ENCODE measurements around the gene NHSL1. TPM values are rescaled to one million over a fixed set of nuclear protein-coding genes. Genes with fewer than 3 reads are reported as not detected.

The NHSL1 gene
- total RNA-seq, 1 experiment from 2014 or later: 8.7 TPM

- H3K9me3 ChIP-seq: no peaks in the 10 kb centered on the region
- no peaks in the 10 kb centered on the region for H3K27me3 ChIP-seq
- no peak overlapping the region for H3K4me3 ChIP-seq
- H3K36me3 ChIP-seq: no peaks in the 10 kb centered on the region; the same call in 1 of the 2 replicates
- no peak for DNase-seq
These were observed 12.8 kb downstream of the NHSL1 start for GRCh38 chr6:138486249-138487101.

GRCh38 chr6:138485586-138486248 lies 13.6 kb downstream of the NHSL1 start:
- no peaks in the 10 kb centered on the region; the same call in 1 of the 2 replicates for H3K36me3 ChIP-seq
- no peak overlapping the region for H3K4me3 ChIP-seq
- no peak for DNase-seq
- no peaks in the 10 kb centered on the region for H3K9me3 ChIP-seq
- no peaks in the 10 kb centered on the region for H3K27me3 ChIP-seq

- Histone ChIP-seq H3K27me3 (no peaks in the 10 kb centered on the region), H3K9me3 (no peaks in the 10 kb centered on the region), H3K4me3 (no peak overlapping the region), H3K36me3 (no peaks in the 10 kb centered on the region; the same call in 1 of the 2 replicates)
- DNase-seq: no peak
These were observed 14.2 kb downstream of the NHSL1 start for GRCh38 chr6:138485005-138485545.

GRCh38 chr6:138484018-138484731 lies 15.1 kb downstream of the NHSL1 start:
- H3K27me3 ChIP-seq: no peaks in the 10 kb centered on the region
- H3K9me3 ChIP-seq: no peaks in the 10 kb centered on the region
- H3K36me3 ChIP-seq: no peaks in the 10 kb centered on the region; the same call in 1 of the 2 replicates
- no peak overlapping the region for H3K4me3 ChIP-seq
- no peak for DNase-seq

DNA sequence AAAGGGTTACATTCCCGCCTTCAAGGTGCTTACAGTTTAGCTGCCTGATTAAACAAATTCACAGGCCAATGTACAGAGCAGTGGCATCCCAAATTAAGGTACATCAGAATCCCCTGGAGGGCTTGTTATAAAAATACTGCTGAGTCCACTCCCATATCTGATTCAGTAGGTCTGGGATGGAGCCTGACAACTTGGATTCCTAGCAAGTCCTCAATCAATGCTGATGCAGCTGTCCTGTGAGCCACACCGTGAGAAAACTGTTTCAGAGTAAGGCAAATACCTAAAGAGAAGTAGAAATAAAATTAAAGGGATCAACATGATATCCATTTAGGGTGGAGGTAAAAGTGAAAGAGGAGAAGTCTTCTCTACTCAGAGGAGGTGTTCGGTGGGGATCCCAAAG lies 16.5 kb downstream of the NHSL1 start:
- H3K27me3 ChIP-seq: no peaks in the 10 kb centered on the region
- no peaks in the 10 kb centered on the region for H3K9me3 ChIP-seq
- no peak for DNase-seq
- H3K36me3 ChIP-seq: no peaks in the 10 kb centered on the region; the same call in 1 of the 2 replicates
- H3K4me3 ChIP-seq: no peak overlapping the region

DNA sequence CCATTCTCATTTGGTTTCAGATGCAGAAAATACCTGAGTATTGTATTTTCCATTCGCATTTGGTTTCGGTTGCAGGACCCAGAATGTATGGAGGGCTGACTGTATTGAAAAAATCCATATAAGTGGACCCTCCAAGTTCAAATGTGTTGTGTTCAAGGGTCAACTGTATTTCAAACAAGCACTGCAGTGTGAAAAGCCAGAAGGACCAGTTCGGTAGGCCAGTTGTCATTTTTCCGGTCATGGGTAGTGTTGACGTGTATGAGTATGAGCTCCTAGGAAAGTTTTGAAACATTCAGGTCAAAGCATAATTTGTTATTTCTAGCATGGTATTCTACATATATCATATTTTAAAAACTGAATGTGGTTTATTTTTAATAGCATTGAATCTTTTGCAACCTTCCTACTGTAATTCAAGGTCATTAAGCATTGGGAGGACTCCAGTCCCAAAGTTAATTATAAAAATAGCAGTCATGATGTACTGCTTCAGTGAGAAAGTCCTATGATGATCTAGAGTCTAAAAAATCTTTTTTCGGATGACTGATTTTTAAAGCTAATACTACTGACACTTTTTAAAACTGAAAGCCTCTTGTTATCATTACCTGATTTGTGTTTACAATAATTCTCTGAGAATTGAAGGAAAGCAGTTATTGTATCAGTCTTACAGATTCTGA lies 18.9 kb downstream of the NHSL1 start:
- Histone ChIP-seq H3K36me3 (no peaks in the 10 kb centered on the region; the same call in 1 of the 2 replicates), H3K4me3 (no peak overlapping the region), H3K9me3 (no peaks in the 10 kb centered on the region), H3K27me3 (no peaks in the 10 kb centered on the region)
- DNase-seq: no peak

- Histone ChIP-seq H3K9me3 (no peaks in the 10 kb centered on the region), H3K36me3 (no peaks in the 10 kb centered on the region; the same call in 1 of the 2 replicates), H3K27me3 (no peaks in the 10 kb centered on the region), H3K4me3 (no peak overlapping the region)
- no peak for DNase-seq
These were observed 21.3 kb downstream of the NHSL1 start for GRCh38 chr6:138477913-138478539.

DNA sequence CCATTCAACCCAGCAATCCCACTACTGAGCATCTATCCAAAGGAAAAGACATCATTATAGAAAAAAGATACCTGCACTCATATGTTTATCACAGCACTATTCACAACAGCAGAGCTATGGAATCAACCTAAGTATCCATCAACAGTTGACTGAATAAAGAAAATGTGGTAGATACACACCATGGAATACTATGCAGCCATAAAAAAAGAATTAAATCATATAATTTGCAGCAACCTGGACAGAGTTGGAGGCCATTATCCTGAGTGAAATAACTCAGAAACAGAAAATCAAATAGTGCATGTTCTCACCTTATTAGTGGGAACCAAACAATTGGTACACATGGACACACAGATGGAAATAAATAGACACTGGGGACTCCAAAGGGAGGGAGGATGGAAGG lies 23.2 kb downstream of the NHSL1 start:
- H3K4me3 ChIP-seq: no peak overlapping the region
- no peak for DNase-seq
- H3K27me3 ChIP-seq: no peaks in the 10 kb centered on the region
- no peaks in the 10 kb centered on the region; the same call in 1 of the 2 replicates for H3K36me3 ChIP-seq
- no peaks in the 10 kb centered on the region for H3K9me3 ChIP-seq

GRCh38 chr6:138473144-138473543 lies 26.1 kb downstream of the NHSL1 start:
- Histone ChIP-seq H3K27me3 (no peaks in the 10 kb centered on the region), H3K9me3 (no peaks in the 10 kb centered on the region), H3K36me3 (no peaks in the 10 kb centered on the region; the same call in 1 of the 2 replicates), H3K4me3 (no peak overlapping the region)
- DNase-seq: no peak

DNA sequence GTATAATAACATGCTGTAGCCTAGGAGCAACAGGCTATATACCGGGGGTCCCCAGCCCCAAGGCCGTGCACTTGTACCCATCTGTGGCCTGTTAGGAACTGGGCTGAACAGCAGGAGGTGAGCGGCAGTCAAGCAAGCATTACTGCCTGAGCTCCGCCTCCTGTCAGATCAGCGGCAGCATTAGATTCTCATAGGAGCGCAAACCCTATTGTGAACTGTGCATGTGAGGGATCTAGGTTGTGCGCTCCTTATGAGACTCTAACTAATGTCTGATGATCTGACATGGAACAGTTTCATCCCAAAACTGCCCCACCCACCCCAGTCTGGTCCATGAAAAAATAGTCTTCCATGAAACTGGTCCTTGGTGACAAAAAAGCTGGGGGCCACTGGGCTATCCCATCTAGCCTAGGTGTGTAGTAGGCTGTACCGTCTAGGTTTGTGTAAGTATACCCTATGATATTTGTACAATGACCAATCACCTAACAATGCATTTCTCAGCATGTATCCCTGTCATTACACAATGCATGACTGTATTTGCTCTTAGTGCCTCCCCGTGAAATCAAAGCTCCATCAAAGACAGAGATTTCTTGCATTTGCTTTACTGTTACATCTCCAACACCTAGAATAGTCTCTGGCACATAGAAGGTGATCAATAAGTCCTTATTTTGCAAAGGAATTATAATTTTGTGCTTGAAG lies 30.8 kb downstream of the NHSL1 start:
- Histone ChIP-seq H3K9me3 (no peaks in the 10 kb centered on the region), H3K27me3 (no peaks in the 10 kb centered on the region; the same call in 1 of the 2 replicates), H3K4me3 (no peak overlapping the region), H3K36me3 (peaks cover 7% of the 10 kb centered on the region)
- no peak for DNase-seq

DNA sequence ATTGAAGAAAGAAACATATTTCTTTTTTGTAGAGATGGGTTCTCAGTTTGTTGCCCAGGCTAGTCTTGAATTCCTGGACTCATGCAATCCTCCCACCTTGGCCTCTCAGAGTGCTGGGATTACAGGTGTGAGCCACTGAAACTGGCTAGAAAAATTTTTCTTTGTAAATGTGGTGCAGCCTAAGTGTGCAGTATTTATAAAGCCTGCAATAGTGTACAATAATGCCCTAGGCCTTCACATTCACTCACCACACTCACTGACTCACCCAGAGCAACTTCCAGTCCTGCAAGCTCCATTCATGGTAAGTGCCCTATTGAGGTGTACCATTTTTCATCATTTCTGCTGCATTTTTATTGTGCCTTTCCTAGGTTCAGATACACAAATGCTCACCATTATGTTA lies 31.4 kb downstream of the NHSL1 start:
- Histone ChIP-seq H3K27me3 (no peaks in the 10 kb centered on the region; the same call in 1 of the 2 replicates), H3K36me3 (peaks cover 7% of the 10 kb centered on the region), H3K4me3 (no peak overlapping the region), H3K9me3 (no peaks in the 10 kb centered on the region)
- DNase-seq: no peak

DNA sequence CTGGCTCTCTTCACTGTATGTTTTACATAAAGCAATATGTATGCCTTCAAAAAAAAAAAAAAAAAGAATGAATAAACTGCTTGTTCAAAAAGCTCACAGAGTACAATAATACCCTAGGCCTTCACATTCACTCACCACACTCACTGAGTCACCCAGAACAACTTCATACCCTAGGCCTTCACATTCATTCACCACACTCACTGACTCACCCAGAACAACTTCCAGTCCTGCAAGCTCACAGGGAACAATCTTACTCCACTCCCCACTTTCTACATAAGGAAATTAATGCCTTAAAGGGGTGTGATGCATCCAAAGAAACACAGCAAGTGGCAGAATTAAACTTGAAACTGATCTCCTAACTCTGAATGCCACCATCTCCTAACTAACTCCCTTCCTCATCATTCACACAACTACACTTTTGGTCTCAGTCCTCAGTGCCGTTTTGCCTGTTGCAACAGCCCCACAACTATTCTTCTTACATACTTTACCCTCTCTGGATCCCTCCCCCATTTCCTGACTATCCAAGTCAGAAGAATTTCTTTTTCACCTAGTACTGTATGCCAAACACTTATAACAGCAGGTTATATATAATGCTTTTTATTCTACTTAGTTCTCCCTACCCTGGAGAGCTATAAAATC lies 34.2 kb downstream of the NHSL1 start:
- peak; percentile 74 for DNase-seq
- Histone ChIP-seq H3K4me3 (no peak overlapping the region), H3K27me3 (no peaks in the 10 kb centered on the region; the same call in 1 of the 2 replicates), H3K9me3 (no peaks in the 10 kb centered on the region), H3K36me3 (peaks cover 13% of the 10 kb centered on the region)

GRCh38 chr6:138464085-138464484 lies 35.2 kb downstream of the NHSL1 start:
- DNase-seq: no peak
- Histone ChIP-seq H3K4me3 (no peak overlapping the region), H3K36me3 (peaks cover 13% of the 10 kb centered on the region), H3K27me3 (no peaks in the 10 kb centered on the region; the same call in 1 of the 2 replicates), H3K9me3 (no peaks in the 10 kb centered on the region)

DNA sequence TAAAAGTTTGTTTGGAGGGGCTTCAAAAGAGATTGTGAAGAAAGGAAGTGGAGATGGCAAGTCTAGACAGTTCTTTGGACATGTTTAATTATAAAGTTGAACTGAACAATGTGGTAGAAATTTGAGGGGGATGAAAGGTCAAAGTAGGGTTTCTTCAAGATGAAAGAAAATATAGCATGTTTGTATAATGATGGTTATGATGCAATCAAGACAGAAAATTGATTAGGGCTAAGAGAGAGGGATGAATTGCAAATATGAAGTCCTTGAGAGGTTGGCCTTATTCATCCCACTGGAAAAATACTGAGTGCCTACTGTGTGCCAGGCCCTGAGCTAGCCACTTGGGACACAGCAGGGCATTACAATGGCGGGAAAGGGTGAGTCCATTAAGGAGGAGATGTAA lies 37.6 kb downstream of the NHSL1 start:
- no peak for DNase-seq
- Histone ChIP-seq H3K36me3 (peaks cover 15% of the 10 kb centered on the region), H3K27me3 (no peaks in the 10 kb centered on the region; the same call in 1 of the 2 replicates), H3K9me3 (no peaks in the 10 kb centered on the region), H3K4me3 (no peak overlapping the region)

GRCh38 chr6:138456401-138456790 lies 42.9 kb downstream of the NHSL1 start:
- Histone ChIP-seq H3K9me3 (no peaks in the 10 kb centered on the region), H3K36me3 (peaks cover 2% of the 10 kb centered on the region), H3K27me3 (no peaks in the 10 kb centered on the region), H3K4me3 (no peak overlapping the region)
- DNase-seq: no peak
